SK-N-DZ (cell line): ENCODE results near the gene TERF2IP.

Experiments
- small RNA-seq, 2 experiments: library from RNA; depleted of rRNA; stranded (forward); fragments of <200 nt; gene quantifications; one replicate each; pipeline ENCODE3, GENCODE V24; 2014

TERF2IP gene

Small RNA genes lying within 50 kb of the gene (small RNA-seq; reads per million reads assigned to genes)
- 0 to 0.04 reads per million in 2 experiments for gene RN7SL520P
